Neuron (in vitro differentiated cells): ENCODE data around the gene CCDC93.
"Not testable (repeated sequence)": the region's sequence is repeated elsewhere in the genome, so short reads cannot be mapped to it uniquely, and the experiment has no call there.

Experiments used
- H2AFZ ChIP-seq: one replicate; pipeline ENCODE4 v1.6.1; 2013; ENCODE audit warnings: low read depth, mild to moderate bottlenecking, inconsistent platforms, low read length, moderate library complexity
- H3K27me3 ChIP-seq: one replicate; pipeline ENCODE4 v1.6.1; 2013; ENCODE audit warnings: low read length; ENCODE audit not compliant: insufficient read depth
- H3K36me3 ChIP-seq: one replicate; pipeline ENCODE4 v1.6.1; 2013; ENCODE audit warnings: low read length; ENCODE audit not compliant: insufficient read depth
- H3K4me1 ChIP-seq: one replicate; pipeline ENCODE4 v1.6.1; 2013; ENCODE audit warnings: low read length; ENCODE audit not compliant: insufficient read depth
- H3K4me3 ChIP-seq: 2 replicates; pipeline ENCODE4 v1.5.1; 2013; ENCODE audit warnings: mild to moderate bottlenecking, low read length, moderate library complexity
- H3K9me3 ChIP-seq: one replicate; pipeline ENCODE4 v1.6.1; 2013; ENCODE audit warnings: low read length

Gene CCDC93

DNA sequence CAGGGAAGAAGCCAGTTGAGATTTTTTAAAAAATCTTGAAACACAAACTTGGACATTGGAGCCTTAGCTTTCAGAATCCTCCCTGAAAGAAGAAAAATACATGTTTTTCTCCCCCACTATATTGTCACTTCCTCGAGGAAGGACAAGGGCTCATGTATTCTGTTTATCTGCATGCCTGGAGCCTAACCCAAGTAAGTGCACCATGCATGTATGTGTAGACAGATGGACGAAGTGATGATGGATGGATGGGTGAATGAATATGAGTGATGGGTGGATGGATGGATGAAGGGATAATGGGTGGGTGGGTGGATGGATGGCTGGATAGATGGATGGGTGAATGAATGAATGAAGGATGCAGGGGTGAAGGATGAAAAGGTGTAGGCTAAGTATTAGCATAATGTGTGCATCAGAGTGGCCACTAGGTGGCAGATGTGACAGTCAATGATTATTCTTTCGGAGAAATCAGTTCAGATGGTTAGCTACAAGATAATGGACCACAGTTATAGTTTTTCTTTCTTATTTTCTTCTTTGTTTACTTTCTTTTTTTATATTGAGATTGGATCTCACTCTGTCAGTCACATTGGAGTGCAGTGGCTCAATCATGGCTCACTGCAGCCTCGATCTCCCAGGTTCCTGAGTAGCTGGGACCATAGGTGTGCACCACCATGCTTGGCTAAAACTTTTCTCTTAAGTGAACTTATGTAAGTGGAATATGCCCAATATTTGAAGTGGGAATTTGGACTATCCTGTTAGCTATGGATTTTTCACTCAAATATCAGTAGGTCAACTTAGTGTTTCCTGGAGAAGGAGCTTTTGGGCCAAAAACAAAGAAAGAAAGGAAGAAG, 18.5 kb upstream of the CCDC93 start:
- H3K9me3 ChIP-seq: no peaks in the 10 kb centered on the region
- H3K4me1 ChIP-seq: no peaks in the 10 kb centered on the region
- H2AFZ ChIP-seq: no peak overlapping the region
- H3K4me3 ChIP-seq: no peak overlapping the region
- H3K36me3 ChIP-seq: no peaks in the 10 kb centered on the region
- peaks cover 3% of the 10 kb centered on the region for H3K27me3 ChIP-seq

DNA sequence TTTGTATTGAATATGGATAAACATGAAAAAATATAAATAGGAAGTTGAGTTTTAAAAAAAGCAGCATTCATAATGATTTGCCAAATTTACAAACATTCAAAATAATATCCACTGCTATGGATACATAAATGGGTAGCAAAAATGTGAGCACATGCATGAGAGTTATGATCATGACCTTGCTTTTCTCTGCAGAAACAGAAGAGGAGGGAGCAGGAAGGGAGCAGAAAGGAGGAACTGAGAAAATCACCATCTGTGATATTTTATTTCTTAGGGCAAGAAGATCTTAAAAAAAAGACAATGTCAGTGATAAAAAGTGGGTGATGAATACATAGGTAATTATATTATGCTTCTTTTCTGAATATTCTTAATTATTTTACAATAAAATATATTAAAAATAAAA, 17.7 kb upstream of the CCDC93 start:
- Histone ChIP-seq H3K4me3 (no peak overlapping the region), H2AFZ (no peak overlapping the region), H3K36me3 (no peaks in the 10 kb centered on the region), H3K9me3 (no peaks in the 10 kb centered on the region), H3K27me3 (peaks cover 5% of the 10 kb centered on the region), H3K4me1 (no peaks in the 10 kb centered on the region)

DNA sequence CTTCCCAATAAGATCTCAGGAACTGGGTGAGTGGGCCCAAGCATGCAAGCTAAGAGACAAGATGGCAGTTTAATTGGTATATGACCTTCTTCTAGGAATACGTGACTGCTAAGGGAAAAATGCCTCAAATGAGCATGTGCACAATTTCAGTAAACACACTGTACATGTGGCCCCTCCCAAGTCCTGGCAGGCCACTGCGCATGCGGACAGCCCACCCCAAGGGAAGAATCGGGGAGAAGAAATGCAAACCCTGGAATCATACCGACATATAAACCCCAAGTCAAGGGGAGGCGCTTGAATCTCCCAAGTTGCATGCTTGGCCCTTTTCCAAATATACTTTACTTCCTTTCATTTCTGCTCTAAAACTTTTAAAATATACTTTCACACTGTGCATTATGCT, 15.2 kb upstream of the CCDC93 start:
- no peaks in the 10 kb centered on the region for H3K36me3 ChIP-seq
- H3K4me3 ChIP-seq: no peak overlapping the region
- no peak overlapping the region for H2AFZ ChIP-seq
- H3K27me3 ChIP-seq: peaks cover 5% of the 10 kb centered on the region
- no peaks in the 10 kb centered on the region for H3K4me1 ChIP-seq
- no peaks in the 10 kb centered on the region for H3K9me3 ChIP-seq

DNA sequence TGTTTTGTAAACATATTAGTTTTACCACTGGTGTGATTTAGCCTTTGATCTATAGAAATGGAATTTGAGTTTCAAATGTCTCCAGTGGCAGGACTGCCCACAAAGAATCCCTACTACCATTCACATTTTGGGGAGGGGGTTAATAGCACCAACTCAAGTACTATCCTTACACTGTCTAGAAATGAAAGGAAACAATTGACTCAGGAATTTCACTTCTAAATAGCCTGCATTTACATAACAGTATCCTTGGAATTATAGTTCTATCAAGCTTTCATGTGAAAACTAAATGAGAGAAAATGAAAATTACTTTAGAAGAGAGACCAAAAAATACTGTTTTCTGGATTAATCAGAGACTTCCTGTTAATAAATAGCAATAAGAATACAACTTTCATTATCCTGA, 7.5 kb upstream of the CCDC93 start:
- H3K27me3 ChIP-seq: no peaks in the 10 kb centered on the region

DNA sequence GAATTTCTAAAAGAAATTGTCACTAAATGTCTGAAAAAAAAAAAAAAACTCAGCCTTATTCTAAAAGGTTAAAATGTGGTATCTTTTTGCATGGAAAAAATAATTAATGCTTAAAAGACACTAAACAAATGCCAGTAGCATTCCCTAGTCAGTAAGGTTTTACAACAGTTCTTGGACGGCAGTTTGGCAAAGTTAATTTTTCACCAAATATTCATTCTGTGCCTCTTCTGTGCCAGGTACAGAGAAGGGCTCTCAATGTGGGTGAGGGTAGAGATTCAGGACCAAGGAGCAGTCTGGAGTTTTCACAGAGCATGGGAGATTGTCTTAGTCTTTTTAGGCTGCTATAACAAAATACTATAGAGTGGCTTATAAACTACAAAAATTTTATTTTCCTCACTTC, 6.0 kb upstream of the CCDC93 start:
- Histone ChIP-seq H2AFZ (no peak overlapping the region), H3K36me3 (no peaks in the 10 kb centered on the region), H3K4me1 (peaks cover 16% of the 10 kb centered on the region), H3K4me3 (no peak overlapping the region), H3K9me3 (peaks cover 3% of the 10 kb centered on the region), H3K27me3 (no peaks in the 10 kb centered on the region)

More for the DNA sequence above, 7.5 kb upstream of the CCDC93 start:
- H3K4me3 ChIP-seq: no peak overlapping the region
- no peak overlapping the region for H2AFZ ChIP-seq
- H3K36me3 ChIP-seq: no peaks in the 10 kb centered on the region
- peaks cover 3% of the 10 kb centered on the region for H3K9me3 ChIP-seq
- peaks cover 14% of the 10 kb centered on the region for H3K4me1 ChIP-seq

DNA sequence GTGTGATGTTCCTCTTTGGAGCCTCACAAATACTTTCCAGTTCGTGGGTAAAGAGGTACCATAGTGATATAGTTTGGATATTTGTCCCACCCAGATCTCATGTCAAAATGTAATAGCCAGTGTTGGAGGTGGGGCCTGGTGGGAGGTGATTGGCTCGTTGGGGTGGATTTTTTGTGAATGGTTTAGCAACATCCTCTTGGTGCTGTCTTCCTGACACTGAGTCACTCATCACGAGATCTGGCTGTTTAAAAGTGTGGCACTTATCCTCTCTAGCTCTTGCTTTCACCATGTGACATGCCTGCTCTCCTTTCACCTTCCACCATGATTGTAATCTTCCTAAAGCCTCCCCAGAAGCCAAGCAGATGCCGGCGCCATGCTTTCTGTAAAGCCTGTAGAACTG, 3.0 kb upstream of the CCDC93 start:
- H2AFZ ChIP-seq: no peak overlapping the region
- H3K4me1 ChIP-seq: peaks cover 30% of the 10 kb centered on the region
- peaks cover 3% of the 10 kb centered on the region for H3K9me3 ChIP-seq
- H3K36me3 ChIP-seq: no peaks in the 10 kb centered on the region
- no peaks in the 10 kb centered on the region for H3K27me3 ChIP-seq
- H3K4me3 ChIP-seq: no peak overlapping the region

DNA sequence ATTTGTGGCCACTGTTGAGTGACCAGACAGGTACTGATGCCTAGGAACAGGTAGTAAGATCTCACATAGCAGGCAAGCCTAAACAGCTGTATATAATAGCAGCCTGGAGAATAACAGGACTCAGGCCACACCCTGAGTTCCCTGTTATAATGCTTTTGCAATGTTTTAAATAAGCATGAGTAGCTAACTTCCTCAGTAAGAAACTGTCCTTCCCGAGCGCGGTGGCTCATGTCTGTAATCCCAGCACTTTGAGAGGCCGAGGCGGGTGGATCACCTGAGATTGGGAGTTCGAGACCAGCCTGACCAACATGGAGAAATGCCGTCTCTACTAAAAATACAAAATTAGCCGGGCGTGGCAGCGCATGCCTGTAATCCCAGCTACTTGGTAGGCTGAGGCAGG, 1.9 kb upstream of the CCDC93 start:
- H3K27me3 ChIP-seq, H2AFZ ChIP-seq, H3K4me3 ChIP-seq, H3K9me3 ChIP-seq, H3K36me3 ChIP-seq: not testable (repeated sequence)
- H3K4me1 ChIP-seq: peaks cover 19% of the 10 kb centered on the region

DNA sequence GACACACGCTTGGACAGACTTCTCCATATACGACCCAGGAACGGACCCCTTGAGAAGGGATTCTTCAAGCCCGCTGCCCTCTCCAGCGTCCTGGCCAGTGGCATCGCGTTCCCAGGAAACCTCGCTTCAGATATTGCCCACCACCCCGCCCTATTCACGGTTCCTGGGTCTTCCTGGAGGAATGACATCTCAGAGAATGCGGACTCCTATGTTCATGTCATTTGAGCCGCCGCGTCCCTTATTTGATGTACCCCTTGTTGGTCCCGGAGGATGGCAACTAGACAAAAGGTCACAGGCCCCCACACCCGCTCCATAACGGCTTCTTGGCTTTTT, 588 bp upstream of the CCDC93 start:
- H3K9me3 ChIP-seq: peaks cover 3% of the 10 kb centered on the region
- H3K27me3 ChIP-seq: no peaks in the 10 kb centered on the region
- peaks cover 16% of the 10 kb centered on the region for H3K4me1 ChIP-seq
- H3K36me3 ChIP-seq: no peaks in the 10 kb centered on the region
- H3K4me3 ChIP-seq: peak overlapping the region; percentile 73
- H2AFZ ChIP-seq: peak overlapping the region; percentile 89

DNA sequence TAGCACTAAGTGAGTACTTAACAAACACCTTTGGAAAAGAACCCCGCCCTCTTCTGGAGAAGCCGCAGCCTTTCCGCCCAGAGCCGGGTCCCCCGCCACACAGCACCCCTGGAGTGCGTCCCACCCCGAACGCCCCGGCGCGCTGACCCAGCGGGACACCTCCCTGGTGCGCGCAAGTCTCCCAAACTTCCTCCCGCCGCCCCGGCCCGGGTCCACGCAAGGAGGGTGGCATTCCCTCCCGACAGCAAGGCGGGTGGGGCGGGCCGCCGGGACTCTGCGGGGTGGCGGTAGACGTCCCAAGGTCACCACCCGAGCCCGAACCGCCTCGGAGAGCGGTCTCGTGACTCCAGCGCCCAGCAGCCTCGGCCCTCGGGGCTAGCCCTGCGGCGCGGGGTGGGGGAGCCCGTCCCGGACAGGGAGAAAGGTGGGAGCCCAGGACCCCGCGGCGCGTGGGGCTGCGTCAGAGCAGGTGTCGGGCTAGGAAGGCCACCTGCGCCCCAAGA, 598 bp downstream of the CCDC93 start:
- Histone ChIP-seq H3K36me3 (peaks cover 3% of the 10 kb centered on the region), H3K9me3 (peaks cover 3% of the 10 kb centered on the region), H2AFZ (peak overlapping the region; percentile 89), H3K27me3 (no peaks in the 10 kb centered on the region), H3K4me3 (peak overlapping the region; percentile 73), H3K4me1 (peaks cover 16% of the 10 kb centered on the region)

DNA sequence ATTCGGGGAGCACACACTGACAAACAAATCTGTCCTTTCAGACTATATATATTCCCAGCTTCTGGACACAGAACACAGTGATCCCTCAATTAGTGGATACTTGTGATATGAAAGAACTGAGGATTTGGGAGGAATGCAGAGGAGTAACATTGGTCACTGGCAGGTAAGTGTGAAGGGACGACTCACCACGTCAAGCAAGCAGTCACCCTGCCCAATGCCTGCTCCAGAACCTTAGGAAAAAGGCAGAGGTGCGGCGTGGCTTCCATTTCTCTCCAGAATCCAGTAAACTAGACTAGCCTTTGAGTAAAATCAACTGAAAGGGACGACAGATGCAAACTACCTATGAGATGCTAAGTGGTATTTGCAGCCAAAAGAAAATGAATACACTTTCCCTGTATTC, 1.1 kb downstream of the CCDC93 start:
- H3K4me3 ChIP-seq: peak overlapping the region; percentile 73
- peak overlapping the region; percentile 89 for H2AFZ ChIP-seq
- peaks cover 16% of the 10 kb centered on the region for H3K4me1 ChIP-seq
- H3K36me3 ChIP-seq: peaks cover 7% of the 10 kb centered on the region
- peaks cover 3% of the 10 kb centered on the region for H3K9me3 ChIP-seq
- H3K27me3 ChIP-seq: no peaks in the 10 kb centered on the region

DNA sequence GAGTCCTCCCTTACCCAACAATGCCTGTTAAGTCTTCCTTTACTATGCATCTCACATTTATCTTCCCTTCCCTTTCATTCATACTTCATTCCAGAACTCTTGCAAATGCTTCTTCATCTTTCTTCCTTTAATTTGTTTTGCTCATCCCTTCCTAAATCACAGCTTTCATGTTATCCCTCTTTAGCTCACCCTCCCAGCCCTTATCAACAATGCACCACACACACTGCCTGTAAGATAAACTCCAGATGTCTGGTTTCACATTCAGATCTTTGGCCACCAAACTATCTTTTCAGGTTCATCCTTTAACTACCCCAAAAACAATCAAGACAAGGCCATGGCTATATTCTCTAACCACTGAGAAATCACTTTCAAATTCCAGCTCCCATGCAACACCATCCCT, 3.4 kb downstream of the CCDC93 start:
- Histone ChIP-seq H3K27me3 (no peaks in the 10 kb centered on the region), H3K9me3 (no peaks in the 10 kb centered on the region)

DNA sequence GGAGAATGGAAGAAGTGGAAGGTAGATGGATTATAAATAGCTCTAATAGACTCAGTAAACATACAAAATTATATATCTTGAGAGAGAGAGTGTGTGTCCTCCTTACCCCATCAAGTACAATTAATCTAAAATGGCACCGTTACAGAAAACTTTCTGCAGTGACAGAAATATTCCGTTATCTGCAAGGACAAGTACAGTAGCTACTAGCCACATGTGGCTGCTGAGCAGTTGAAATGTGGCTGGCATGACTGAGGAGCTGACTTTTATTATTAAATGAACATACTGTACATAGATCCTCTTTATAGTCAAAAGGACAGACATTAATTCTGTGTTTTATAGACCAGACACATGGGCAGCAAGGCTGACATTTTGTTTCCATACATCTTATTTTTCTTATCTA, 7.0 kb downstream of the CCDC93 start:
- no peaks in the 10 kb centered on the region for H3K4me1 ChIP-seq
- no peak overlapping the region for H2AFZ ChIP-seq
- no peaks in the 10 kb centered on the region for H3K27me3 ChIP-seq
- peaks cover 16% of the 10 kb centered on the region for H3K36me3 ChIP-seq
- no peak overlapping the region for H3K4me3 ChIP-seq
- no peaks in the 10 kb centered on the region for H3K9me3 ChIP-seq

More for the DNA sequence above, 3.4 kb downstream of the CCDC93 start:
- H3K36me3 ChIP-seq: peaks cover 16% of the 10 kb centered on the region
- H3K4me1 ChIP-seq: peaks cover 16% of the 10 kb centered on the region
- no peak overlapping the region for H2AFZ ChIP-seq
- no peak overlapping the region for H3K4me3 ChIP-seq

DNA sequence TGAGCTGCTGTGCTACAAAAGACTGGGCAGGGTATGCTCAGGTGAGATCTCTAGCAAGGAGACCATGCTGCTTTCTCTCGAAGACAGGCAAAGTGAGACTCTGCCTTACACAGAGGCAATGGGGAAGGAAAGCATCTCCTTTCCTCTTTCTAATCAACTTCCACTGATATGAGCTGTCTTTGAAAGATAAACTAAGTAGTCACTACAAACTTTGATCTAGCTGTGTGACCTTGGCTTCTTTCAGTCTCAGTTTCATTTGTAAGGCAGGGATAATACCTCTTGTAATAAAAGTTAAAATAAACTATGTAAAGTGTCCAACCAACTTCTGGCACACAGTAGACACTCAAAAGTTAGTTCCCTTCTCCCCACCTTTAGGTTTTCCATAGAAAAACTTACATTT, 7.5 kb downstream of the CCDC93 start:
- Histone ChIP-seq H3K27me3 (no peaks in the 10 kb centered on the region), H3K9me3 (no peaks in the 10 kb centered on the region), H3K4me1 (no peaks in the 10 kb centered on the region), H3K4me3 (no peak overlapping the region), H2AFZ (no peak overlapping the region), H3K36me3 (peaks cover 16% of the 10 kb centered on the region)

DNA sequence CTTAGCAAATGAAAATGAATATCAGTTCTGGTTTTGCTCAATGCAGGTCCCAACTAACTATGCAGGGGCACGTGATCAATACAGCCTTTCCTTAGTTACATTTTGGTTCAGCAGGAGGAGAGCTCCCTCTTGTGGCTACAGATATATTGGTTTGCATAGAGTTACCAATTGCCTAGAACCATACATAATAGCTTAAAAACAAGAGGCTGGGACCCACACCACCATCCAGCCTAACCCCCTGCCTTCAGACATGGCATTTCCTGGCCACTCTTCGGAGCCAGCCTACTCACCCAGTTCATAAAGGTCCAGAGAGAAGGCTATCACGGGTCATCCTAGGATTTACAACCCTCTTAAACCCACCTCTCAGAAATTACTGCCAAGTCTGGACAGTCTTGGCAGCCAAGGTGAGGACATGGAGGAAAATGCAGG, 10.5 kb downstream of the CCDC93 start:
- H3K9me3 ChIP-seq: no peaks in the 10 kb centered on the region
- H3K4me1 ChIP-seq: no peaks in the 10 kb centered on the region
- H3K36me3 ChIP-seq: peaks cover 27% of the 10 kb centered on the region
- H3K27me3 ChIP-seq: no peaks in the 10 kb centered on the region
- no peak overlapping the region for H2AFZ ChIP-seq
- no peak overlapping the region for H3K4me3 ChIP-seq
